ENCODE results near the gene C2orf72. TPM values are rescaled to one million over a fixed set of nuclear protein-coding genes. Genes with fewer than 3 reads are reported as not detected.

Gene C2orf72
- total RNA-seq, result 0.11 TPM in 1 of 2 replicates, not detected in the other
- polyA plus RNA-seq, result 0.01 and 0.02 TPM in 2 replicates
- 0.06 TPM in 1 of 2 replicates, not detected in the other for polyA plus RNA-seq (2011; cell fraction: cytosol; rRNA removed)
- 0.04 TPM in 1 of 2 replicates, not detected in the other for polyA plus RNA-seq (2011; cell fraction: nucleus; rRNA removed)
- 0.05 TPM in 1 of 2 replicates, not detected in the other for polyA plus RNA-seq (2012)
- polyA minus RNA-seq, result not detected in 2 replicates
- not detected for polyA minus RNA-seq (2011; cell fraction: cytosol; rRNA and poly(A)+ RNA removed)
- polyA minus RNA-seq (2011; cell fraction: nucleus; rRNA and poly(A)+ RNA removed), result not detected in 2 replicates
- percentile 13 among the genes with signal in this experiment for Bru-seq, nascent RNA
- BruChase-seq, experiment 1, labeled RNA remaining after a 6-hour chase, result not detected
- BruChase-seq, experiment 2, labeled RNA remaining after a 2-hour chase, result not detected
- long read RNA-seq, result 0 reads

- H3K9me3 ChIP-seq (replicated peaks; ENCODE audit: control insufficient read depth, insufficient read depth, low read length), result no peaks in the 10 kb centered on the region
- intact Hi-C loops (cut with micrococcal nuclease) (no loop called here), dilution Hi-C loops (cut with MboI; ENCODE audit: extremely low pct_ligation_motif_present, low sequenced_read_pairs) (no loop called here)
- H3K27me3 ChIP-seq (ENCODE audit: control insufficient read depth in 2 of 2, insufficient read depth in 2 of 2, low read length in 2 of 2), result peaks cover 42 to 50% of the 10 kb centered on the region in 2 experiments
- FAIRE-seq (no peak), DNase-seq (ENCODE audit: low read depth, low spot score) (no peak)
- ChIA-PET CTCF (interaction anchor here (1.1 to 1.2 kb wide), 2 partner anchors 16 to 20 kb away, joined by 3 to 4 read pairs; partner anchors contain the start of gene PSMD1), POLR2A (no interaction called here)
- no peaks in the 10 kb centered on the region for H3K79me2 ChIP-seq (ENCODE audit: control insufficient read depth, insufficient read depth, low read length)
- H3K4me3 ChIP-seq (replicated peaks in 1 of 3; ENCODE audit: insufficient read depth in 1 of 3, low read depth in 1 of 3, low read length in 3 of 3), result no peak within 1 kb of the TSS
- H3K9ac ChIP-seq (replicated peaks; ENCODE audit: extremely low read depth, insufficient read depth, low read length), result no peak within 1 kb of the TSS
- H3K4me1 ChIP-seq (ENCODE audit: control insufficient read depth, extremely low read depth, insufficient read depth, low read length), result no peaks in the 10 kb centered on the region
- H2AFZ ChIP-seq (ENCODE audit: low read depth, low read length), result no peak within 1 kb of the TSS
- no peaks in the 10 kb centered on the region for H3K36me3 ChIP-seq (ENCODE audit: control insufficient read depth in 2 of 2, extremely low read depth in 1 of 2, insufficient read depth in 2 of 2, low read length in 2 of 2)
- no peaks in the 10 kb centered on the region for H4K20me1 ChIP-seq (replicated peaks; ENCODE audit: control insufficient read depth, extremely low read depth, insufficient read depth, low read length)
- no peak within 1 kb of the TSS for H3K27ac ChIP-seq (ENCODE audit: insufficient read depth, low read depth, low read length)
- H3K4me2 ChIP-seq (ENCODE audit: insufficient read depth, low read length), result peak within 1 kb of the TSS; percentile 43
- BruUV-seq (replicated peaks), result no TSS peak
- no peaks in the 10 kb centered on the region for H3K9me1 ChIP-seq (replicated peaks; ENCODE audit: control insufficient read depth, extremely low read depth, insufficient read depth, low read length)
- TF ChIP-seq EZH2 (IDR thresholded peaks at IDR 0.05; ENCODE audit: borderline replicate concordance, low read depth, low read length, severe bottlenecking) (peak; percentile 79), GATA2 (IDR thresholded peaks at IDR 0.05; ENCODE audit: insufficient read depth, insufficient read length, low read depth, low read length) (no peak)
- TF ChIP-seq, protein P1, sequence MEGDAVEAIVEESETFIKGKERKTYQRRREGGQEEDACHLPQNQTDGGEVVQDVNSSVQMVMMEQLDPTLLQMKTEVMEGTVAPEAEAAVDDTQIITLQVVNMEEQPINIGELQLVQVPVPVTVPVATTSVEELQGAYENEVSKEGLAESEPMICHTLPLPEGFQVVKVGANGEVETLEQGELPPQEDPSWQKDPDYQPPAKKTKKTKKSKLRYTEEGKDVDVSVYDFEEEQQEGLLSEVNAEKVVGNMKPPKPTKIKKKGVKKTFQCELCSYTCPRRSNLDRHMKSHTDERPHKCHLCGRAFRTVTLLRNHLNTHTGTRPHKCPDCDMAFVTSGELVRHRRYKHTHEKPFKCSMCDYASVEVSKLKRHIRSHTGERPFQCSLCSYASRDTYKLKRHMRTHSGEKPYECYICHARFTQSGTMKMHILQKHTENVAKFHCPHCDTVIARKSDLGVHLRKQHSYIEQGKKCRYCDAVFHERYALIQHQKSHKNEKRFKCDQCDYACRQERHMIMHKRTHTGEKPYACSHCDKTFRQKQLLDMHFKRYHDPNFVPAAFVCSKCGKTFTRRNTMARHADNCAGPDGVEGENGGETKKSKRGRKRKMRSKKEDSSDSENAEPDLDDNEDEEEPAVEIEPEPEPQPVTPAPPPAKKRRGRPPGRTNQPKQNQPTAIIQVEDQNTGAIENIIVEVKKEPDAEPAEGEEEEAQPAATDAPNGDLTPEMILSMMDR (IDR thresholded peaks at IDR 0.05; ENCODE audit: extremely low read depth in 1 of 2, insufficient read depth in 1 of 2, low read depth in 1 of 2, low read length in 2 of 2), result no peak
These were observed at the start of gene C2orf72 for GRCh38 chr2:231037202-231037730. TSS of gene C2orf72 (plus strand) at chr2:231037523. CDS start at chr2:231037566, 43 bp downstream.

Data from endothelial cell of umbilical vein (primary cell).